Occipital lobe (tissue), 2 donors: ENCODE measurements around the gene AGXT2. TPM values are rescaled to one million over a fixed set of nuclear protein-coding genes. Genes with fewer than 3 reads are reported as not detected.

Experiments
- DNase-seq: peaks from one replicate; lab custom pipeline; 2025; lab: John Stamatoyannopoulos, UW
- total RNA-seq: library from RNA; depleted of rRNA; stranded (reverse); fragments of >200 nt; gene quantifications from one replicate; pipeline ENCODE4 v1.2.3, GENCODE V29; 2014

The AGXT2 gene
- total RNA-seq, 1 donor from 2014 or later, result not detected

DNA sequence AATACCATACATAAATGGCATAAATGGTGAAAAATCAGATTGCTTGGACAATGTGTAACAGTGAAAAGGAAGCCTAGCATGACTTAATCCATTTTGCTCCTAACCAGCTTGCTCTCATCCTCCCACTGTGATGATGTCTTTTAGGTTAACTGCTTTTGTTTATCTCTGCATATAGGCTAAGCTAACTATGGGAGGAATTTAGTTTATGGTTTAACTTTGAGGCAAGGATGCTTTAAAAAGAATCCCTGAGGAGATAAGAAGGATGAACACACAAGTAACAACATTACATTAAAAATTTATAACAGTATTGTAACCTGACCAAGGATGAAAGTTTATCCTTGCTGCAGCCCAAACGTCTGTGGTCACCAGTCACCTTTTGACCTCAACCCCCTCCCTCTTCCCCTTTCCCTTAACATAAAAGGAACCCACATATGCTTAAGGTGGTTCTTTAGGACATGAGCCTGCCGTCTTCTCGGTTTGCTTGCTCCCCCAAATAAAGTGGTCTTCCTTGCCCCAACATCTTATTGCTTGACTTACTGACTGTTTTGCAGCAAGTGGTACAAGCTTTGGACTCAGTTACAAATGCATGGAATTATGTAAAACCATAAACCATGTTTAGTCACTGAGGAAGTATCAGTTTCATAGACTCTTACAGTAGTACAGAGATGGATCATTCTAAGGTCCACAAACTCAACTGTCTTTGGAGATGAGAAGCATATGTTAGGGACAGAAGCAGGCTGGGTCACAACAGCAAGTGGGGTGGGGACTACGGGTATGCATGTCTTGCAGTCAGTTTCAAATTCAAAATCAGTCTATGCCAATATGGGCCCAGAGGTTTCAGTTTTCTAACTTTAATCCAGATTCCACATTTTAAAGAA, 31.3 kb downstream of the AGXT2 start:
- DNase-seq, result no peak

- DNase-seq, result no peak
These were observed 32.7 kb downstream of the AGXT2 start for GRCh38 chr5:35015063-35015462.

GRCh38 chr5:35012796-35013195, 35.0 kb downstream of the AGXT2 start:
- no peak for DNase-seq

DNA sequence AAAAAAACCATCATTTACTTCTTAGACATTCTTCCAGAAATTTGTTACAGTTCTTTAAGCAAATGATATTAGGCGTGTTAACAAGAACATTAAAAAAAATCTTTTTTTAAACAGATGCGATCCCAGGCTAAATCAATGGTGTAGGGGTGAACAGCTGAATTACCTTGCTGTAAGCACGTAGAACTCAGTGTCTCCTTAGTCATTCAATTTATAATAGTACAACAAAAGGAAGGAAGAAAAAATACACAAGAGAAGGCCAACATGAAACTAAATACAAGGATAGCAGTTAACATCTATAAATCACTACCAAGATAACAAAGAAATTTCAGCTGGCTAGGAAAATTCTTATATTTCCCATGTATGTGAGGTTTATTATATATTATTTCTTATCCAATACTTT, 35.4 kb downstream of the AGXT2 start:
- no peak for DNase-seq

GRCh38 chr5:35010676-35011075, 37.1 kb downstream of the AGXT2 start:
- DNase-seq, result no peak

- no peak for DNase-seq
These were observed 38.1 kb downstream of the AGXT2 start for GRCh38 chr5:35009657-35010056.

DNA sequence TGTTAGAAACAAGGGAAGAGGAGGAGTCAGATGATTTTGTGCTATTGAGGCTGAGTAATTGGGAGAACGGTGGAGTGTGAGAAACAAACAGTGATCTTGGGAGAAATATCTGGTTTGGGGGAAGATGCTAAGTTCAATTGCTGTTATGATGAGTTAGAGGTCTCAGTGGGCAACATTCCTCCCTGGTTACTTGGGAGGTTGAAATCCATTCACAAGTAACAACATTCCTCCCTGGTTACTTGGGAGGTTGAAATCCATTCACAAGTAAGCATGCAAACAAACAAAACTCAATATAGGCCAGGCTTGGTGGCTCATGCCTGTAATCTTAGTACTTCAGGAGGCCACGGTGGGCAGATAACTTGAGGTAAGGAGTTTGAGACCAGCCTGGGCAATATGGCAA, 38.7 kb downstream of the AGXT2 start:
- DNase-seq, result no peak

DNA sequence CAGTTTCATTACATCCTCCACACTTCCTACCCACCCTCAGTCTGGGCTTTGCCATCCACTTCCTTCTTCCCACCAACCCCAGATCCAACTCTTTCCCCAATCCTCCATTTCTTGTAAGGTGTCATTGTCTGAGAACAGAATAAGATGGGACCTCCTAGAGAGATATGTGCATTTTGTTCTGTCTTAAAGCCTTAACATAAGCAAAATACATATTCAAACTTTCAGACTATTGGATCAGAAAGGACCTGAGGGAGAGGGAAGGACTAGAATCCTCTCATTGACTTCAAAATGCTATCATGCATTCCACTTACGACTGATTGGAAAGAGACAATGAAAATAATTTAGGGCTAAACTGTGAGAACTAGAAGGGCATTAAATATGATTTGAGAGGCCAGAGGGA, 43.0 kb downstream of the AGXT2 start:
- no peak for DNase-seq

- no peak for DNase-seq
These were observed 43.5 kb downstream of the AGXT2 start for GRCh38 chr5:35004200-35004599.

GRCh38 chr5:35003018-35003957, 44.5 kb downstream of the AGXT2 start:
- DNase-seq, result peak; percentile 34

DNA sequence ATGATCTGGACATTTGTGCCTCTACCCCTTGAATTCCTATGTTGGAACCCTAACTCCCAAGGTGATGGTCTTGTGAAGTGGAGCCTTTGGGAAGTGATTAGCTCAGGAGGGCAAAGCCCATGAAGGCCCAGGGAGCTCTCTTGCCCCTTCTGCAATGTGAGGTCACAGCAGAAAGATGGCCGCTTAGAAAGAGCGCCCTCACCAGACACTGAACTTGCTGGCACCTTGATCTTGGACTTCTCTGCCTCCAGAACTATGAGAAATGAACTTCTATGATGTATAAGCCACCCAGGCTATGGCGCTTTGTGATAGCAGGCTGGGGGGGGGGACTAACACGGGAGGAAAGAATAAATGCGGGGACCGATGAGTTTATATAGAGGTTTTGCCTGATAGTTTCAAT, 45.3 kb downstream of the AGXT2 start:
- DNase-seq, result no peak

DNA sequence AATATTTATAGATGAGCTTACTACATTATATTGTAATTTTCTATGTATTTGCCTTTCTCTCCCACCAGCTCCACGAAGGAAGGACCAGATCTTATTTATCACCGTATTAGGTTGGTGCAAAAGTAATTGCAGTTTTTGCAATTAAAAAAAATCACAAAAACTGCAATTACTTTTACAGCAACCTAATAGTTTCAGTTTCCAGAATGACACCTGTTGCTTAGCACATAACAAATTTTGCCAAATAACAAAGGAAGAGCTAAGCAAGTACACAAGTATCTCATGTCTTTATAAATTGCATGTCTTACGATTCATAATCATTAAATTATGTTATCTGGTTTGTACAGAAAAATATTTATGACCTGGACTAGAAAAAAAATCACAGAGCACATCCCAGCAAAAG, 45.9 kb downstream of the AGXT2 start:
- no peak for DNase-seq

GRCh38 chr5:34998058-34998789, 49.5 kb downstream of the AGXT2 start:
- DNase-seq, result peak; percentile 3

DNA sequence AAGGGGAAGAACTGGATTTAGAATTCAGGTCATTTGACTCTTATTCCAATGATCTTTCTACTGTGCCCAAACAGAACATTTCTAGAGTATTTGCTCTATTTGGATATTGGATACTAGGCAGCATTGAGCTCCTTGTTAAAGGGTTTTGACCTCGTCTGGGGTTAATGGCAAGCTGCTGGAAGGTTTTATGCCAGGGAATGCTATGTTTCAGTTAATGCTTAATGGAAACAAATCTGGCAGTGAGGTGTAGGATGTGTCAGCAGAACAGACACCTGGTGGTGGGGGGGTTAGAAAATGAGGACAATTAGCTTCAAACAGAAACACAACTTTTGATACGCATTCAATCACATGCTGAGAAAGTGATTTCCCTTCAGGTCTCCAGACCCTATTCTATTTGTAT, 51.5 kb downstream of the AGXT2 start:
- no peak for DNase-seq

- no peak for DNase-seq
These were observed 53.8 kb downstream of the AGXT2 start for GRCh38 chr5:34993951-34994350.

DNA sequence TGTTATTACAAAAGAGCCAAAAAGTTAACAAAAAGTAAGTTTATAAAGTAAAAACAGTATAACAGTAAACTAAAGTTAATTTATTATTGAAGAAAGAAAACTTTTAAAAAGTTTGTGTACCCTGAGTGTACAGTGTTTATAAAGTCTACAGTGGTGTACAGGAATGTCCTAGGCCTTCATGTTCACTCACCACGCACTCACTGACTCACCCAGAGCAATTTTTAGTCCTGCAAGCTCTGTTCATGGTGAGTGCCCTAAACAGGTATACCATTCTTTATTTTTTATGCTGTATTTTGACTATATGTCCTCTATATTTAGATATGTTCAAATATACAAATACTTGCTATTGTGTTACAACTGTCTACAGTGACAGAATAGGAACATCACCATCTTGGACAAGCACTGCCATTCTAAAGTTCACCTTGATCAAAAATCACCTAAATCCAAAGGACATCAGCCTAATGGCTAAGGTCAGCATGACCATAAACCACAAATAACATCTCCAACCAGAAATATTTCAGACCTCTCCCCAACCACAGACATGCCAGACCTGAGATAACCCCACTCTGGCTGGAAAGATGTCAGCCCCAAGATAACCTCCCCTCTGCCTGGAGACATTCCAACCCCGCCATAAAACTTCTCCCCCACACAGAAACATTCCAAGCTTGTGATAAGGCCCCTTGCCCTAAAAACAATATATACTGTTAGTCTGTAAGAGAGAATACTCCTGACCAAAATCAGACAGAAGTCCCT, 56.1 kb downstream of the AGXT2 start:
- DNase-seq, result no peak

- no peak for DNase-seq
These were observed 60.8 kb downstream of the AGXT2 start for GRCh38 chr5:34986965-34987364.

- DNase-seq, result no peak
These were observed 64.9 kb downstream of the AGXT2 start for GRCh38 chr5:34982823-34983222.

DNA sequence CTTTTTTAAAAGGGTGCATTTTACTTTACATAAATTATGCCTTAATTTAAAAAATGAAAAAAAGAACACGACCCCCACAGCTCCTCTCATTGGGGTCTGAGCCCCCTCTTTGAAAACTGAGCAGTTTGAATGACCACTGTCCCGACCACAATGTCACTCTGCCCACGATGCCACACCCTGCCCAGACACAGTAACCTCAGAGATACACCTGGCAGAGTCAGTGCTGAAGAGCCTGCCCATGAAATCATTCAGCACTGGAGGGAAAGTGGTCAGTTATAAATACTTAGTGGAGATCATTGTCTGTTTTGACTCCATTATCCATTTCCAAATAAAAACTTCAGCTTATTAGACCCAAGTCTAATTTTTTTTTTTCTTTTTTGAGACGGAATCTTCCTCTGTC, 69.1 kb downstream of the AGXT2 start:
- DNase-seq, result no peak

DNA sequence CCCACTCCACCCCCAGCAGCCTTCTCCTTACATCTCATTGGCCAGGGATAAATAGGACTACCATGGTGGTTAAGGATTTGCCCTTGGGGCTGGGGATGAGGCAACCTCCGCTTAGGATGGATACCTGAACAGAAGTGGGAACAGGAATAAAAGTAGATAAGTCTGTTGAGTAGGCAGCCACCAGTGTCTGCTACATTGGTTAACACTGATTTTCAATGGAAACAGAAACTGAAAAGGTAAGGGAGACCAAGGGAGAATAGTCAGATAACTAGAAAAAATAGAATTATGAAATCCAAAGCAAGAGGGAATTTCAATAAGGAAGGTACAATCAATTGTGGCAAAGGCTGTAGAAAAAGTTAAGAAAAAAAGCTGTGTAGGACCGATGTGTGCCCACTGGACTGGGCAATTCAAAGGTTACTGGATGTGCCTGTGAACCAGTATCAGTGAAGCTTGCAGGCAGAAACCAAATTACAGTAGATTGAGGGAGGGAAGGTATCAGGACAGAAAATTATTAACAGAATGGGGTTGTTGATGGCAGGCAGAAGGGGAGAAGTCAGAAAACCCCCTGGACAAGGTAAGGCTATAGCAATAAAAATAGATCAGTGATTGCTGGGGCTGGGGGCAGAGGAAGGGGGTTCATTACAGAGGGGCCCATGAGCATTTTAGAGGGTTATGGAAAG, 69.7 kb downstream of the AGXT2 start:
- DNase-seq, result no peak
